ENCODE data around the gene DNAH3. TPM values are rescaled to one million over a fixed set of nuclear protein-coding genes. Genes with fewer than 3 reads are reported as not detected.
A peak's percentile ranks its signal among the peaks of the same experiment; 100 is the strongest.
"Not testable (repeated sequence)": the region's sequence is repeated elsewhere in the genome, so short reads cannot be mapped to it uniquely, and the experiment has no call there.

The DNAH3 gene
- total RNA-seq, 2 donors from 2014 or later: not detected

GRCh38 chr16:21037168-21037567 is 113.5 kb downstream of the DNAH3 start:
- no peak for DNase-seq (ENCODE audit: low spot score)
- intact Hi-C loops (cut with DNase I): no loop called here

GRCh38 chr16:21036471-21036870 is 114.2 kb downstream of the DNAH3 start:
- intact Hi-C loops (cut with DNase I): no loop called here
- DNase-seq (ENCODE audit: low spot score): no peak

GRCh38 chr16:21033704-21034103 is 116.9 kb downstream of the DNAH3 start:
- intact Hi-C loops (cut with DNase I): no loop called here
- DNase-seq (ENCODE audit: low spot score): no peak

- intact Hi-C loops (cut with DNase I): no loop called here
These were observed 117.4 kb downstream of the DNAH3 start for GRCh38 chr16:21033264-21033663.

GRCh38 chr16:21028728-21029127 is 121.9 kb downstream of the DNAH3 start:
- DNase-seq (ENCODE audit: low spot score): no peak
- intact Hi-C loops (cut with DNase I): loop anchor here in 1 of 2 donors (2.0 kb wide), 1 partner anchor 76 kb away; no protein-coding TSS in a partner anchor

More at GRCh38 chr16:21033264-21033663, 117.4 kb downstream of the DNAH3 start:
- DNase-seq (ENCODE audit: low spot score): no peak

- DNase-seq (ENCODE audit: low spot score): no peak
- intact Hi-C loops (cut with DNase I): no loop called here
These were observed 123.8 kb downstream of the DNAH3 start for GRCh38 chr16:21026846-21027245.

- intact Hi-C loops (cut with DNase I): no loop called here
- DNase-seq (ENCODE audit: low spot score): no peak
These were observed 127.0 kb downstream of the DNAH3 start for GRCh38 chr16:21023509-21024202.

GRCh38 chr16:21021316-21021715 is 129.3 kb downstream of the DNAH3 start:
- DNase-seq (ENCODE audit: low spot score): no peak
- intact Hi-C loops (cut with DNase I): no loop called here

- intact Hi-C loops (cut with DNase I): no loop called here
- no peak for DNase-seq (ENCODE audit: low spot score)
These were observed 140.8 kb downstream of the DNAH3 start for GRCh38 chr16:21009815-21010214.

- intact Hi-C loops (cut with DNase I): no loop called here
- no peak for DNase-seq (ENCODE audit: low spot score)
These were observed 145.6 kb downstream of the DNAH3 start for GRCh38 chr16:21005008-21005407.

GRCh38 chr16:21001262-21001661 is 149.4 kb downstream of the DNAH3 start:
- intact Hi-C loops (cut with DNase I): no loop called here
- DNase-seq (ENCODE audit: low spot score): no peak

GRCh38 chr16:20997147-20997546 is 153.5 kb downstream of the DNAH3 start:
- intact Hi-C loops (cut with DNase I): loop anchor here in 1 of 2 donors (10.0 kb wide), 1 partner anchor 62 kb away; no protein-coding TSS in a partner anchor

GRCh38 chr16:20995711-20996110 is 154.9 kb downstream of the DNAH3 start:
- no peak for DNase-seq (ENCODE audit: low spot score)
- intact Hi-C loops (cut with DNase I): loop anchor here in 1 of 2 donors (10.0 kb wide), 1 partner anchor 61 kb away; no protein-coding TSS in a partner anchor

More at GRCh38 chr16:20997147-20997546, 153.5 kb downstream of the DNAH3 start:
- no peak for DNase-seq (ENCODE audit: low spot score)

- intact Hi-C loops (cut with DNase I): loop anchor here in 1 of 2 donors (10.0 kb wide), 1 partner anchor 55 kb away; no protein-coding TSS in a partner anchor
- DNase-seq (ENCODE audit: low spot score): not testable (repeated sequence)
These were observed 161.1 kb downstream of the DNAH3 start for GRCh38 chr16:20989496-20990070.

- intact Hi-C loops (cut with DNase I): loop anchor here in 1 of 2 donors (1.0 kb wide), 1 partner anchor 19 kb away; no protein-coding TSS in a partner anchor
- no peak for DNase-seq (ENCODE audit: low spot score)
These were observed 163.6 kb downstream of the DNAH3 start for GRCh38 chr16:20987049-20987448.

- no peak for DNase-seq (ENCODE audit: low spot score)
These were observed 166.6 kb downstream of the DNAH3 start for GRCh38 chr16:20984019-20984418.

GRCh38 chr16:20976576-20976975 is 174.1 kb downstream of the DNAH3 start:
- intact Hi-C loops (cut with DNase I): no loop called here
- peak; percentile 37 for DNase-seq (ENCODE audit: low spot score)

More at GRCh38 chr16:20984019-20984418, 166.6 kb downstream of the DNAH3 start:
- intact Hi-C loops (cut with DNase I): no loop called here

GRCh38 chr16:20973201-20973600 is 177.4 kb downstream of the DNAH3 start:
- peak; percentile 2 for DNase-seq (ENCODE audit: low spot score)
- intact Hi-C loops (cut with DNase I): not testable (repeated sequence)

- intact Hi-C loops (cut with DNase I): no loop called here
- peak; percentile 34 for DNase-seq (ENCODE audit: low spot score)
These were observed 179.2 kb downstream of the DNAH3 start for GRCh38 chr16:20971401-20971800.

GRCh38 chr16:20969386-20969785 is 181.3 kb downstream of the DNAH3 start:
- intact Hi-C loops (cut with DNase I): no loop called here
- peak; percentile 36 for DNase-seq (ENCODE audit: low spot score)

GRCh38 chr16:20968765-20969164 is 181.9 kb downstream of the DNAH3 start:
- intact Hi-C loops (cut with DNase I): no loop called here
- DNase-seq (ENCODE audit: low spot score): peak; percentile 0
